HG02884 (cell line): ENCODE measurements around the gene USP2.

Experiments
- ATAC-seq: cut with Tn5 transposase; IDR thresholded peaks from one replicate; pipeline ENCODE4 v1.9.1; 2021; ENCODE audit warnings: mild to moderate bottlenecking, moderate library complexity; ENCODE audit not compliant: unreplicated experiment

USP2 gene

GRCh38 chr11:119307219-119307618 lies 74.3 kb downstream of the USP2 start:
- no peak for ATAC-seq

- ATAC-seq, result no peak
Measured at GRCh38 chr11:119306373-119306890, 75.1 kb downstream of the USP2 start.

DNA sequence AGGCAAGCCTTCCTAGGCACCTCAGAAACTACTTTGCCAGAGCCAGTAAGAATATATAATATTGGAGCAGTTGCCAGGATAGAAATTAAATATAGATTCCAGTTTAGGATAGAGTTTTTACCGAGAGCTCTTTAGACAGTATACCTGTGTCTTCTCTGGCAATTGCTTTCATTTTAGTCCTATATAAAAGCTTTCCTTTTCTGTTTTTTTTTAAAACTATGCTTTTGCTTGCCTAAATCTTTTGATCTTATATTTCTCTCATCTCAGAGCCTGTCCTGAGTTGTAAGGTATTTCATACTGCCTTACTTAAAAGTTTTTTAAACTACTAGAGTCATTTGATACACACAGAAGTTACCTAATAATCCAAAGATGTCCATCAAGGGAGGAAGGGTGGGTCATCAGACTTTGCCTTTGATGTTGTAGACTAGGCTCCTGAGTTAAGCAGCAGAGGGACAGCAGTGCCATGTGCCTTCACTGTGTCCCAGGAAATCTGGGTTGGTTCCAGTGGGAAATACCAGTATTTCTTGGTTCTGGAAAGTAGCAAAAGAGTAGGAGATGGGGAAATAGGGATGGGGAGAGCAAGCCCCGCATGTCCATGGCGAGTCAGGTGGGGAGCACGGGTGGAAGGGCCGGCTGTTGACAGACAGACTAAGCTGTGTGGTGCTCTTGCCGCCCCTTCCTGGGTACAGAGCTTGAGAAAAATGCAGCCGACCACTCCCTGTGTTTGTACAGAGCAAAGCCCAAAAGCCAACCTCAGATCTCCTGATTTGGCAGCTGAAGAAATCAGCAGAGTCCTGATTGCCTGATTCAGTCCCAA lies 75.7 kb downstream of the USP2 start:
- ATAC-seq, result no peak
